GM12891 (cell line): ENCODE data around the gene MLLT11.

Experiments
- POLR2A ChIP-seq: IDR thresholded peaks from 2 replicates; pipeline ENCODE4 v1.6.1; 2011; ENCODE audit warnings: low read depth, low read length, control low read depth
- TAF1 ChIP-seq: IDR thresholded peaks from 2 replicates; pipeline ENCODE4 v1.6.1; 2011; ENCODE audit warnings: low read depth, low read length, control low read depth

DNA sequence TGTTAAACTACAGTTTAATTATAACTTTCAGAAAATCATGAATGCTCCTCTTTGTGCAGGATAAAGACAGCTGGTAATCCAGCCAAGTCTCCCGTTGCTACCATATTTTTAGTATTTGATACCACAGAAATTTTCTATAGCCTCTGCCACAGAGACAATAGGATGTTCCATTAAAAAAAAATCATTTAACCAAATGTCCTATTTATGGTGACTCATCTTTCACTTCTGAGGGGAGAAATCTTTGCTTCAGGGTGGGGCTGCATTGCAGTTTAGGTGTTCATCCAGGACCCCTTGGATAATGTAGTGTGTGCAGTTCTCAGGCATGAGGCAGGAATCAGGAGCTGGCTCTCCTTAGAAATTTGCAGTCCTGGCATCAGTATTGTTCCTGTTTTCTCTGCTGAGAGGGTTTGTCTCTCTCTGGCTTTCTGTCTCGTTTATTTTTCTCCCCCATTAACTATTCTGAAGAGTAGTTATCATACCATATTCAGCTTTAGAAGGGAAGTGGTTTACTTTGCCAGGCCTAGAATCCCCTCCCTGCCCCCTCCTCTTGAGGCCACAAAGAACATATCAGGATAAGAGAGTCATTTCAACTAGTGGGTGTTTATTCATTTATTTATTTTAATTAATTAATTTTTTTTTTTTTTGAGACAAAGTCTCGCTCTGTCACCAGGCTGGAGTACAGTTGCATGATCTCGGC lies 48.9 kb upstream of the MLLT11 start:
- no peak for TF ChIP-seq POLR2A
- TF ChIP-seq TAF1 = no peak
